Upper lobe of left lung (tissue), 6 donors: Measurements from ENCODE around the gene RFTN2. TPM values are rescaled to one million over a fixed set of nuclear protein-coding genes. Genes with fewer than 3 reads are reported as not detected.

Experiments used
- ATAC-seq, 2 donors: fragments of 200-7000 bp; cut with Tn5 transposase; one replicate each; pipeline ENCODE4 v1.9.1; 2022; ENCODE audit warnings: mild to moderate bottlenecking in 2 of 2, moderate library complexity in 2 of 2; ENCODE audit not compliant: low FRiP score in 2 of 2
- DNase-seq, 2 donors: peaks; one replicate each; pipeline ENCODE4 v3.0.0-alpha.2; 2019 to 2020
- H3K27ac ChIP-seq, 4 donors: fragments of 200-600 bp; sonication (generic); one replicate each; pipeline ENCODE4 v1.5.1; 2016 to 2019
- H3K27me3 ChIP-seq, 4 donors: fragments of 200-600 bp; sonication (generic); one replicate each; pipeline ENCODE4 v1.5.1; 2017 to 2019
- H3K36me3 ChIP-seq, 4 donors: fragments of 200-600 bp; sonication (generic); one replicate each; pipeline ENCODE4 v1.5.1; 2016 to 2019
- H3K4me1 ChIP-seq, 4 donors: fragments of 200-600 bp; sonication (generic); one replicate each; pipeline ENCODE4 v1.5.1; 2018 to 2019
- H3K4me3 ChIP-seq, 4 donors: fragments of 200-600 bp; sonication (generic); one replicate each; pipeline ENCODE4 v1.5.1; 2017 to 2019; ENCODE audit warnings: mild to moderate bottlenecking in 2 of 4, moderate library complexity in 1 of 4
- H3K9me3 ChIP-seq, 4 donors: fragments of 200-600 bp; sonication (generic); one replicate each; pipeline ENCODE4 v1.5.1; 2018 to 2019
- CTCF ChIP-seq, 6 experiments: fragments of 450-650 bp in 4 of 6; fragments of 200-600 bp in 2 of 6; sonication (generic) in 2 of 6; IDR thresholded peaks; one replicate each; pipeline ENCODE4 v1.5.1; 2016 to 2019; ENCODE audit warnings: antibody characterized with exemption in 6 of 6
- EP300 ChIP-seq, 4 donors: sonication (generic); formaldehyde crosslinking; IDR thresholded peaks; one replicate each; pipeline ENCODE4 v1.5.1; 2017; ENCODE audit warnings: antibody characterized with exemption in 4 of 4, control low read depth in 2 of 4
- POLR2A ChIP-seq, 4 donors: fragments of 450-650 bp; IDR thresholded peaks; one replicate each; pipeline ENCODE4 v1.5.1; 2016 to 2017; ENCODE audit warnings: antibody characterized with exemption in 4 of 4, mild to moderate bottlenecking in 2 of 4
- POLR2AphosphoS5 ChIP-seq, 2 donors: sonication (generic); formaldehyde crosslinking; IDR thresholded peaks; one replicate each; pipeline ENCODE4 v1.5.1; 2017; ENCODE audit warnings: antibody characterized with exemption in 2 of 2
- WGBS, 2 donors: methylation state at CpG; one replicate each; pipeline ENCODE4 v1.1.5; 2017 to 2018; 5-methylcytosine and 5-hydroxymethylcytosine counted together
- total RNA-seq, 6 donors: library from RNA; depleted of rRNA in 4 of 6; stranded (reverse); fragments of >200 nt in 4 of 6; gene quantifications; one replicate each; pipeline versions ENCODE4 v1.1.0 to v1.2.1, GENCODE V29; 2016 to 2021
- donor health status: DM: no; HTN: no; CAD: no; lungs with moderate emphysema.
- donor health status: DM: no; HTN: yes; CAD: no; lungs with severe emphysema.

The RFTN2 gene
- total RNA-seq, 6 donors from 2014 or later: 1.0 to 7.0 (median 2.8) TPM

- H3K4me3 ChIP-seq: no peak overlapping the region
- no peaks in the 10 kb centered on the region for H3K4me1 ChIP-seq
- no peak for DNase-seq
- ATAC-seq: no peak
- no peak overlapping the region for H3K27ac ChIP-seq
- H3K27me3 ChIP-seq: no peaks in the 10 kb centered on the region
- WGBS, 2 donors: 53 to 67% methylated on average over 1 of the region's 1 CpG
- TF ChIP-seq POLR2A (IDR thresholded peaks at IDR 0.05) (no peak), POLR2AphosphoS5 (IDR thresholded peaks at IDR 0.05) (no peak), EP300 (IDR thresholded peaks at IDR 0.05) (no peak), CTCF (IDR thresholded peaks at IDR 0.05) (no peak)
- H3K36me3 ChIP-seq: no peaks in the 10 kb centered on the region
- no peaks in the 10 kb centered on the region for H3K9me3 ChIP-seq
Measured at GRCh38 chr2:197604117-197604860, 71.1 kb downstream of the RFTN2 start.

- no peak overlapping the region for H3K4me3 ChIP-seq
- 77 to 83% methylated on average over 2 of the region's 2 CpGs for WGBS, 2 donors
- DNase-seq (no peak), ATAC-seq (no peak)
- H3K36me3 ChIP-seq: no peaks in the 10 kb centered on the region
- H3K27me3 ChIP-seq: no peaks in the 10 kb centered on the region
- TF ChIP-seq POLR2A (IDR thresholded peaks at IDR 0.05): no peak
- TF ChIP-seq EP300 (IDR thresholded peaks at IDR 0.05): no peak
- TF ChIP-seq POLR2AphosphoS5 (IDR thresholded peaks at IDR 0.05): no peak
- no peak for TF ChIP-seq CTCF (IDR thresholded peaks at IDR 0.05)
- H3K4me1 ChIP-seq: no peaks in the 10 kb centered on the region
- no peak overlapping the region for H3K27ac ChIP-seq
- no peaks in the 10 kb centered on the region for H3K9me3 ChIP-seq
Measured at GRCh38 chr2:197601726-197602125, 73.7 kb downstream of the RFTN2 start.

GRCh38 chr2:197600306-197600705 is 75.1 kb downstream of the RFTN2 start:
- Histone ChIP-seq H3K27ac (no peak overlapping the region), H3K36me3 (no peaks in the 10 kb centered on the region), H3K4me3 (no peak overlapping the region), H3K9me3 (no peaks in the 10 kb centered on the region), H3K4me1 (no peaks in the 10 kb centered on the region), H3K27me3 (no peaks in the 10 kb centered on the region)
- DNase-seq (no peak), ATAC-seq (no peak)
- no peak for TF ChIP-seq POLR2AphosphoS5 (IDR thresholded peaks at IDR 0.05)
- no peak for TF ChIP-seq CTCF (IDR thresholded peaks at IDR 0.05)
- TF ChIP-seq POLR2A (IDR thresholded peaks at IDR 0.05): no peak
- TF ChIP-seq EP300 (IDR thresholded peaks at IDR 0.05): no peak
- WGBS, 2 donors: 84 to 91% methylated on average over 5 of the region's 5 CpGs

- WGBS, 2 donors: 37 to 43% methylated on average over 11 of the region's 11 CpGs
- H3K9me3 ChIP-seq: no peaks in the 10 kb centered on the region
- no peaks in the 10 kb centered on the region for H3K36me3 ChIP-seq
- no peak overlapping the region for H3K4me3 ChIP-seq
- ATAC-seq: peak; percentile 80 to 85
- H3K27me3 ChIP-seq: no peaks in the 10 kb centered on the region
- DNase-seq: peak in 1 of 2 donors; percentile 41
- no peak overlapping the region for H3K27ac ChIP-seq
- no peaks in the 10 kb centered on the region for H3K4me1 ChIP-seq
- no peak for TF ChIP-seq EP300 (IDR thresholded peaks at IDR 0.05)
- no peak for TF ChIP-seq POLR2A (IDR thresholded peaks at IDR 0.05)
- peak in 5 of 6 experiments; percentile 11 to 42 (median 34) for TF ChIP-seq CTCF (IDR thresholded peaks at IDR 0.05)
Measured at GRCh38 chr2:197599285-197599965, 76.0 kb downstream of the RFTN2 start.
